Effector CD4-positive, alpha-beta T cell (primary cell): ENCODE measurements around the gene TMEM11.

Experiments
- DNase-seq: peaks from one replicate; pipeline ENCODE4 v3.0.0-alpha.2; 2020
- total RNA-seq: gene quantifications from one replicate; lab custom pipeline; 2026; lab: John Stamatoyannopoulos, UW

Gene TMEM11, protein sequence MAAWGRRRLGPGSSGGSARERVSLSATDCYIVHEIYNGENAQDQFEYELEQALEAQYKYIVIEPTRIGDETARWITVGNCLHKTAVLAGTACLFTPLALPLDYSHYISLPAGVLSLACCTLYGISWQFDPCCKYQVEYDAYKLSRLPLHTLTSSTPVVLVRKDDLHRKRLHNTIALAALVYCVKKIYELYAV
- total RNA-seq: 11.6 reads per million, percentile 35 among the genes with 10 or more reads in this experiment

DNA sequence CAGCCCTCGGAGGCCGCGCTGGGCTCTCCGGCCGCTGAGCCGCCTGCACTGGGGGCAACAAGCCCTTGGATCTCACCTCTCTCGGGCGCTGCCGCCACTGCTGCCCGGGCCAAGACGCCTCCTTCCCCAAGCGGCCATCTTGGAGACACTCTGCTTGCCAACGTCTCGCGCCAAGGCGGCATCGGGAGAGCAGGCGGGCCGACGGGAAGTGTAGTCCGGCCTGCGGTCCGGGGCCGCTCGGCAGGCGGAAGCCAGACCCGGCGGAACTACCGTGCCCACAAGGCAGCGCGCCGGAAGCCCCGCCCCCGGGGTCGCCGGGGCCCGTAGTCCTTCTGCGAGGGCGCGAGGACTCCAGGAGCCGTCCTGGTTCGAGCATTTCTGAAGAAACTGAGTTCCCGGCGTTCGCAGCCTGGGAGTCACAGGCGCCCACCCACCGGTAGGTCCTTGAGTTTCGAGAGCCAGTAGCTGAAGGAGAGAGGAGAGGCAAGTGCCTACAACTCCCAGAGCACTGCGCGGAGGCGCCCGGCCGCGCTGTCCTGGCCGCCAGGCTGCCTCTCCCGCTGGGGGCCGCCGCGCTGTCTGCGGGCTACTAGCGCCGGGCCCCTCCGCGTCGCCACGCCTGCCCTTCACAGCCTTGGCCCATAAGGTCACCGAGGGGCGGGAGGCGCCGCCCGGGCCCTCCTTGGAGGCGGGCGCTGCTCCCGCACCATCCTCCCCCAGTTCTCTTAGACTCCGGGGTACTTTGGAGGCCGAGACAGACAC lies at the start of gene TMEM11:
TMEM11 (minus strand) TSS at position 147 of the 762 bp plus-strand sequence; CDS start at position 138, 9 bp downstream.
- DNase-seq: peak; percentile 94

DNA sequence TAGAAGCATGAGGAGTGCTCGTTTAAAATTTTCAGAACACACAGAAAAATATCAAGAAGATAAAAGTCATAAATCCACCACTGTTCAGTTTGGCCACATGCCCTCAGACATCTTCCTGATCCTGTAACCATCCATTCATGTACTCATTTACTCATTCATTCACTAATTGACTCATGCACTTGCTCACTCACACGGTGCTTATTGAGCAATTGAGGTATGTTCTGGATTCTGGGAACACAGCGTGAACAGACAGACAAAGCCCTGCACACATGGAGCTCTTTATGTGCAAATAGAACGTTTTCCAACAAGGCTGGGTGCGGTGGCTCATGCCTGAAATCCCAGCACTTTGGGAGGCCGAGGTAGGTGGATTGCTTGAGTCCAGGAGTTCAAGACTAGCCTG lies 49.4 kb upstream of the TMEM11 start:
- no peak for DNase-seq

DNA sequence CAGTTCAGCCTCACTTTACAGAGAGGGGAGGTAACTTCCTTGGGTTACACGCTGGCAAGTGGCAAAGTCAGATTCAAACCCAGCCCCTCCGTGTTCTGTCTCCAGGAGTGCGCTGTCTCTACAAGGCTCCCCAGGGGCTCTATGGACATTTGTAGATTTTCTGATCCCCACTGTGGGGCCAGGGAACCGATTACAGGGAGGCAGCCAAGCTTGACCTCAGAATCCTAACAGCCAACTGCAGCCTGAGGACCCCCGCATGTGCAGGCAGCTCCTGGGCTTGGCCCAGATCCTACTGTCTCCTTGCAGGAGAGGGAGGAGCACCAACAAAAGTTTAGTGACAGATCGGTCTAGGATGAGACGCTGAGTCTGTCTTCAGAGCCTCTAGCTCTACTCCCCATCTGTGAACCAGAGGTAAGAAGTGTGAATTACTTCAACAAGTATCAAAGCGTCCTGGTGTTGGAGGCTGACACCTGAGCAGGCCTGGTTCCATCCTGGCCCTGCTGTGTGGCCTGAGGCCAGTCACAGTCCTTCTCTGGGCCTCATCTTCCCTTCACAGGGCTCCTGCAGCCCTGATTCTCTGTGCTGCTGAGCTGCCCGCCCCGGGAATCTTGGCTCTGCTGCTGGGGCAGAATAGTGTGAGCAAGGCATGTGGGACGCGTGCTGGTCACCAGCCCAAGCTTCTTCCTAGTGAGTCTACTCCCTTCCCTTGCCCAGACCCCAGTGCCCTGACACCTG lies 48.5 kb upstream of the TMEM11 start:
- no peak for DNase-seq

DNA sequence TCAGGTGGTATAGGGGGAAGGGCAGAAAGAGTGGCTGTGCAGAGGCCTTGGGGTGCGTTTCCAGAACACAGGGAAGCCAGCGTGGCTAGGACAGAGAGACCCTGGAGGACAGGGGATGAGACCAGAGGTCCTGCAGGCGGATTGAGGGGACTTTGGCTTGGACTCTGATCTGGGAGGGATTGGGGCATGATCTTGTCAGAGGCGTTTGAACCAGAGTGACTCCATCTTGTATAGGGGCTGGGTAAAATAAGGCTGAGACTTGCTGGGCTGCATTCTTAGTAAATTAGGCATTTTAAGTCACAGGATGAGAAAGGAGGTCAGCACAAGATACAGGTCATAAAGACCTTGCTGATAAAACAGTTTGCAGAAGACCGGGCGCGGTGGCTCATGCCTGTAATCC lies 44.6 kb upstream of the TMEM11 start:
- no peak for DNase-seq

DNA sequence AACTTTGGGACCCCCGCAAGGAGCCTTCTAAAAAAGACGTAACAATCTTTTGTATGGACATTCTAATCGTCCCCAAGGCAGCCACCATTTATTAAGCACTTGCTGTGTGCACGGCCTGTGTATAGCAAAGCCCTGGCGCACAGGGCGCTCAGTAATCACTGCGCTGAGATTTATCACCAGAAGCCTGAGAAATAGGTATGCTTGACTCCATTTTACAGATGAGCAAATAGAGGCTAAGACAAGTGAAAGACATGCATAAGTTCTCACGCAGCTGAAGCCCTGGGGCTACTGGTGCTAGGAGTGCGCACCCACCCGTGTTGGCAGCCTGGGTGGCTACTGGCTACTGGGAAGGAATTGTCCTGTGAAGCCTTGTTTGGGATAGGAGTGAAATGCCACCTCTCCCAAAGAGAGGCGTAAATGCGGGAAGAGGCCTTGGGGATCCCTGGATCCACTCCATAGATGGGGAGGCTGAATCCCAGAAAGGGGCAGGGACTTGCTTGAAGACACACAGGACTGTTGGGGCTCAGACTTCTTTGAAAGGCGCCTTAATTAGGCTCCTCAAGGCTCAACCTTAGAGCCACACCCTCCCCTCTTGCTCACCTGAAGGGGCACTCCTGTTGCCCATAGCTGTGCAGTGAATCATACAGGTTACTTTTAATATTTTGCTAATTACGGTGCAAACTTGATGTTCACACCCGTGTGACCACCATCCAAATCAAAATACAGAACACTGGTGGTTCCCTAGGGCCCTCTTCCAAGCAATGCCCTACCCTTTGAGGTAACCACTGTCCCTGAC lies 39.9 kb upstream of the TMEM11 start:
- no peak for DNase-seq

DNA sequence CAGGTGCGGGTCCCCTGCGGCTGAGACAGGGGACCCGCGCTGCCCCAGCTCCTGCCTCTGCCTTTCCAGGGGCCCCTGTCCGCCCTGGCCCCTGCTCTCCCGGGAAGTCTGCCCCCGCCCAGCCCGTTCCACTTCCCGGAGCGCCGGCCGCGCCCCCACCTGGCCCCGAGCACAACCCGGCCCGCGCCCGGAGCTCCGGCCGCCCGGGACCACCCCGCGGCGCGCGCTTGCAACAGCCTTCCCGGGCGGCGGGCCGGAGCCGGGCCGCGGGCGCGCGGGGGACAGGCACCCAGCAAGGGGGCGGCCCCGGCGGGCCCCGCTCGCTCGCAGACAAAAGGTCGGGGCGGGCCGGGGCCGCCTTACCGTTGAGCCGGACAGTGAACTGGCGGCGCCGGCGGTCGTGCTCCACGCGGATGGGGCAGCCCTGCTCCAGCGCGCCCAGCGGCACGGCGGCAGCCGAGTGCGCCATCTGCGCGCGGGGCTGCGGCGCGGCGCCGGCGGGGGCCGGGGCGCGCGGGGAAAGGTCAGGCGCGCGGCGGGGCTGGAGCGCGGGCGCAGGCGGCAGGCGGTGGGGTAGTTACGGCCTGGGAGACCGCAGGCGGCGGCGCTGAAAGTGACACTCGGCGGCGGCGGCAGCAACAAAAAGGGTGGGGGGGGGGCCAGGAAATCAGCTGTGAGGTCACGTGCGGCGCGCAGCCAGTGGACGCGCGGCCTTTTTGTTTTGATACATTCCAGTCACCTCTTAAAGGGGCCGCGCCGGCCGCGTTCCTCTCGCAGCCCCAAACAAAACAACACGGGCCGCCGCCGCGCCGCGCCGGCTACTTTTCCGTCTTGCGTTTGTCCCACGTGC lies 39.1 kb upstream of the TMEM11 start, which contains the start of gene NATD1:
NATD1 (minus strand) TSS at position 615 of the 850 bp plus-strand sequence; CDS start at position 469, 146 bp downstream.
- peak; percentile 77 for DNase-seq

DNA sequence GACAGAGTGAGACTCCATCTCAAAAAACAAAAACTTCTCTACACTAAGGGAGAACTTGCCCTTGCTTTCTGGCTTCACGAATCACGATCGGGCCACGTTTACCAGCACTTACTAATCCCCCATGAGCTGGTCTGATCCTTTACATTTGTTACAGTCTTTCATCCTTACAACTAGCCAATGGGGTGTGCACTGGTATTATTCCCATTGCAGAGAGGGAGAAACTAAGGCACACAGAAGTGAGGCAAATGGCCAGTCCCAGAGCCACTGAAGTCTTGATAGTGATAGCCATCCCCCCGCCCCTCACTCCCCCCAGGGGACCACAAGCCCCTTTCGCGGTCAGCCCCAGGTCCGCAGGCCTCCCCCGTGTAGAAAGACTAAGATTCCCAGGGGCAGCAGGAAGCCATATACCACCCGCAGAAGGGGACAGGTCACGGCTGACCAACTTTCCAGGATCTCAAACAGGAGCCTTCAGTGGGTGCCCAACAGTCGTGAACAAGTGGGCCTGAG lies 38.4 kb upstream of the TMEM11 start:
- DNase-seq: no peak

DNA sequence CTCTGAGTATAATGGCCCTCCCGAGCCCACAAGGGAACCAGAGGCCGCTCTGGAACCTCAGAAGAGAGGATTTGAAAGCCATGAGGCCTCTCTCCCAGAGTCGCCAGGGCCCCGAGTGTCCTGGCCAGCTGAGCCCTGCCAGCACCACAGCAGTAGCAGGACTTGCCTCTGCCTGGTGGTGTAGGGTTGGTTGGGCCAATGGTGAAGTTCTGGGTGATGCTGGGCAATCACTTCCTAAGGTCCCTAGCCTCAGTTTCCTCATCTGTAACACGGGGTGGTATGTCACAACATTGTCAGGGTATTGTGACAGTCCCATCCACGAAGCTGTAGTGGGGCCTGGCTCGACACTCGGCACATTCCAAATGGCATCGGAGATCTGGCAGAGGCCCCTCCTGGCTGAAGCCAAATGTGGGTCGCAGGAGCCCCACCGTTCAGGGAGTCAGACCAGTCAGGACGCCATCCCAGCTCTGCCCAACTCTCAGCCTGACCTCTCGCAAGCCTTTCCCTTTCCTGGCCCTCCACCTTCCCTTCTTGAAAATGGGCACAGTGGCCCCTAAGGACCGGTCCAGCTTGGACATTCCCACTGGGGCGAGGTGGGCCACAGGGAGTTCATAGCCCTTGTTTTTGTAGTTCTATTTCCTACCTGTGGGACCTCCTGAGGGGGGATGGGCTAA lies 37.5 kb upstream of the TMEM11 start:
- DNase-seq: no peak

DNA sequence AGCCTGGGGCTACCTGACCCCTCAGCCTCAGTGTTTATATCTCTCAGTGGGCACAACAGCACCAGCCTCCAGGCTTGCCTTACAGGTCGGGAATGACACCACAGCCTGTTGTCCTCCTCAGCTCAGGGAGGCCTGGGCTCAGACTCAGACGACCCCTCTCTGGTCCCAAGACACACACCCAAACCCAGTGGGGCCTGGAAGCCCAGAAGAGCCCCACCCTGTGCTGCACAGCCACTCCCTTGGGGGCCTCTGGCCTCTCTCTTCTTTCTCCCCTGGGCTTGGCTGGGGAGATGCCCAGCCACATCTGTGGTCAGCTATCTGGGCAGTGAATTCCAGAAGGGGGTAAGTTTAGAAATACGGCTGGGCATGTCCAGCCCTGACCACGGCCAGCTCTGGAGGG lies 36.9 kb upstream of the TMEM11 start:
- no peak for DNase-seq

DNA sequence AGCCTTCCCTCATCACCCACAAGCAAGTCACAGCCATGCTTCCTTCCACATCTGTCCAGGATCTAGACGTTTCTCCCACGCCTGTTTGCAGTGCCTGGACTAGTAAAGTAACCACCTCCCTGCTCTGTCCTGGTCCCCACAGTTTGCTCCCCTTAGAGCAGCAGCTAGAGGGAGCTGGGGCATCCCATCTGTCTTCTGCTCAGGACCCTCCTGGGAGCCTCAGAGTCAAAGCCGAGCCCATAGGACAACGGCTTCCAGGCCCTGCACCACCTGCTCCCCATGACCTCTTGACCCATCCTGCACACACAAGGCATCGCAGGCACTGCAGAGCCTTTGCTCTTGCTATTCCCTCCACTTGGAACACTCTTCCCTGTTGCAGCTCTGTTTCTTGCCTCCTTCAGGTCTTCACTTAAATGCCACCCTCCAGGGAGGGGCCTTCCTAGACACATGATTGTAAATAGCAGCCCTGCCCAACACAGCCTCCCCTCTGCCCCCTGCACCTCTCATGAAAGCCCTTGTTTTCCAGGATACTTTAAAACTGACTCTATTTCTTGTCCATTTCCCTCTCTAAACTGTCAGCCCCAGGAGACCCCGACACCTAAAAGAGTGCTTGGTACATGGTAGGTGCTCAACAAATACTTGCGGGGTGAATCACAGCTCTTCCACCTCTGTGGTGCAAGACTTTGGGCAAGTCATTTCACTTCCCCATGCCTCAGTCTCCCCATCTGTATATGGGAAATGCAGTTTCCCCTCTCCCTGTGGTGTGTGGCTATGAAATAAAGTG lies 36.2 kb upstream of the TMEM11 start:
- DNase-seq: no peak

DNA sequence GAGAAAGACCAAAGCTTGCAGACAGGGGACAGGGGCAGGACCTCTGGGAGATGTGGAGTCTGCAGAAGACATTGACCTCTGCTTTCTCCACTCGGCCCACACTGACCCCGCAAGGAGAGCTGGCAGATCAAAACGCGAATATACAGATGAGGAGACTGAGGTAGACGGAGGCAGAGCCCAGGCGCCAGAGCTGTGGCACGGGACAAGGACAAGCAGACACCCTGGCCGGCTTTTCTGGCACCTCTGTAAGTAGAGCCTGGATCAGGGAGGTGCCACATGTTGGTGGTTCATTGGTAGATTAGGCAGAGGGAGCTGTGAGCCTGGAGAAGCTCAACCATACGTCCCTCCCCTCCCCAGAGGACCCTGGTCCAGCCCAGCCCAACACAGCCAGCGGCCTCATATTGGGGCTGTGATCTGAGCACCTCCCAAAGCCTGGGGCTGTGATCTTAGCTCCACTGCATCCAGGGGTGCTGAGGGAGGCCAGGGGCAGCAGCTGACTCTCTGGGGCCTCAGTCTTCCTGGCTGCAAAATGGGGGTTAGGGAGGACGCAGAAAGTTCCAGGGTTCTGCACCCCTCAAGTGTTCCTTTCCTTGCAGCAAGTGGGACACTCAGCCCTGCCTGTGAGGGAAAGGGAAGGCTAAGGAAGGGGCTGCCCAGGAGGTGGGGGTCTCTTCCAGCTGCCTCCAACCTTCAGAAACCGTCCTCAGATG lies 35.3 kb upstream of the TMEM11 start:
- DNase-seq: no peak

DNA sequence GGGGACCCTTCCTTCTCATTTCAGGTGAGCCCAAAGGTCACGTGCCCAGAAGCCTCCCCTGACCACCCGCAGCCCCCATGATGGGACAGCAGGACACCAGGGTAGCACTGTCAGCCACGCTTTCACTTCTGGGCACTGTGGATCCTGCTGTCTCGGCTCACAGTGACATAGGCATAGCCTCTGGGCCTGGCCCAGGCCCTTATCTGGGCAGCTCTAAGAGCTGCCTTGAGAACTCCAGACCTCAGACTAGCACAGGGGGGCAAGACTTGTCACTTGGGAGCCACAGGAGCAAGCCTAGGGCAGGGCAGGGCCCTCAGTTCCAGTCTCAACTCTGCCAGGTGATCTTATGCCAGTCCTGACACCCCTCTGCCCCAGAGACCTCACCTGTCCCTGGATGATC lies 34.5 kb upstream of the TMEM11 start:
- no peak for DNase-seq

DNA sequence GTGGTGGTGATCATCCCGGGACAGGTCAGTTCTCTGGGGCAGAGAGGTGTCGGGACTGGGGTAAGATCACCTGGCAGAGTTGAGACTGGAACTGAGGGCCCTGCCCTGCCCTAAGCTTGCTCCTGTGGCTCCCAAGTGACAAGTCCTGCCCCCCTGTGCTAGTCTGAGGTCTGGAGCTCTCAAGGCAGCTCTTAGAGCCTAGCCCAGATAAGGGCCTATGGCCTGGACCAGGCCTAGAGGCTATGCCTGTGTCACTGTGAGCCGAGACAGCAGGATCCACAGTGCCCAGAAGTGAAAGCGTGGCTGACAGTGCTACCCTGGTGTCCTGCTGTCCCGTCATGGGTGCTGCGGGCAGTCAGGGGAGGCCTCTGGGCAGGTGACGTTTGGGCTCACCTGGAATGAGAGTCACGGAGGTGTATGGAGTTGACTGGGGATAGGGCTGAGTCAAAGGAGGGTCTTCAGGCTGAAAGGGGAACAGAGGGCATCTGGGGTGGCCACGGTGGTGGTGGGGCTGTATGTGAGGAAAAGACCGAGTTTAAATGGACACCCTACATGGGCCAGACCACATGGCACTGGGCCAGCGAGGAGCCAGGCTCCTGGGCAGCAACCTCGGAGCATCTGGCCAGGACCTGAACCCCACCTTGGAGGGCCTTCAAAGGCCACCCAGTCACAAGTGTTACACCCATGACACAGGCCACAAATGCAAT lies 33.7 kb upstream of the TMEM11 start:
- no peak for DNase-seq

DNA sequence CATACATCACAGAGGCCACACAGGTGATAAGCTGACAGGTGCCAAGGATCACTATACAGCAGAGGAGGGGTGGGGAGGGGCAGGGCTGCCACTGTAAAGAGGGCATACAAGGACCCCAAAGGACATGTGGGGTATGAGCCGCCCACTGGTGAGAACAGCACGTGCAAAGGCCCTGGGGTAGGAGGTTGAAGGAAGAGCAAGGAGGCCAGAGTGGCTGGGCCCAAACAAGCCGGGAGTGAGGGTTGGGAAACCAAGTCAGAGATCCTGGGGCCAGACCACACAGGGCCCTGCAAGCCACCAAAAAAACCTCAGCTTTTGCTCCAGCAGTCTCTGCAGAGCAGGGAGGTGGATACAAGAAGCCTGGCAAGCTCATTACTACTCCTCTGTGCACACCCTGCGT lies 32.7 kb upstream of the TMEM11 start:
- no peak for DNase-seq

DNA sequence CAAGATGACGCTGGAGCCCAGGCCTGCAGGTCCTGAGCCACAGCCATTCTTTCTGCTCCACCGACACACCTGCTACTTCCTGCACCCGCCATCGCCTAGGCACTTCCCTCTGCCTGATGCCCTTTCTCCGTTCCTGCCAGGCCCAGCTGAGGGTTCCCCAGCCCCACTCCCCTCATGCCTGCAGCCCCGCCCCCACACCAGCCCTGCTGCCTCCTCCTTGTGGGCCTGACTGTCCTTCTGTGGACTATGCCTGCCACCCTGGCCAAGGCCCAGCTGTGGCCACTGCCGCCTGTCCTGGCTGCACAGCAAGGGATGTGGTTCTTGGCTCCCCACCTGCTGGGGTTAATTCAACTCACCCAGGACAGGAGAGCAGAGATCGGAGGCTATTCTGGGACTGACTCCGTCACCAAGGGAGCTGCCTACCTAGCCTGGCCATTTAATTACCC lies 31.7 kb upstream of the TMEM11 start:
- no peak for DNase-seq

DNA sequence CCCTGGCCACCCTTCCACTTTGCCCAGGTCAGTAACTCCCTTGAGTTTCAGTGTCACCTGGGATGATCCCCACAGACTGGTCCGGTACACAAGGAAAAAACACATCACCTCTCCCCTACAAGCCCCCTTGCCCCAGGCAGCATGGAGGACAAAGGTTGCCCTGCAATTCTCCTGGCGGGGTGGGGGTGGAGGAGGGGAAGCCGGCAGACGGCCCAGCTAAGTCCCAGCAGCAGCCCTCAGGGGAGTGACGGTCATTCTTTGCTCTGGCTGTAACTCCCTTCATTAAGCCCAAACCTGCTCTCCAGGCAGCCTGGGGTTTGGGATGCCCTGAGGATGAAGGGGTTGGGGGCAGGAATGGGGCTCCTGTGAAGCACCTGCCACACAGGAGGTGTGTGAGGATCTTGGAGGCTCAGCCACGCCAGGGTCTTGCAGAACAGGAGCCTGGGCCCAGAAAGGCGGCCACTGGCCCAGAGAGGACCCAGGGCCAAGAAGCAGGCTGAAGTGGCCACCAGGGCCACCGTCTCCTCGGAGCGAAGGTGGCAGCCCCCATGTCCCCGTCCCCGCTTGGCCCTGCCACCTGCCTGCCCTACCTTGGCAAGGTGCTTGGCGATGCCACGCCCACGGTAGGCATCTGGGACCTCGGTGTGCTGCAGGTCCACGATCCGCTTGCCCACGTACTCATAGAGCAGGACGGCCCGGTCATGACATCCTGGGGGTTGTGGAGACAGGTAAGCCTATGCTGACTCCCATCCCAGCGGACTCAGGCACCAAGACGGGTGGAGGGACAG lies 29.7 kb upstream of the TMEM11 start:
- DNase-seq: no peak

DNA sequence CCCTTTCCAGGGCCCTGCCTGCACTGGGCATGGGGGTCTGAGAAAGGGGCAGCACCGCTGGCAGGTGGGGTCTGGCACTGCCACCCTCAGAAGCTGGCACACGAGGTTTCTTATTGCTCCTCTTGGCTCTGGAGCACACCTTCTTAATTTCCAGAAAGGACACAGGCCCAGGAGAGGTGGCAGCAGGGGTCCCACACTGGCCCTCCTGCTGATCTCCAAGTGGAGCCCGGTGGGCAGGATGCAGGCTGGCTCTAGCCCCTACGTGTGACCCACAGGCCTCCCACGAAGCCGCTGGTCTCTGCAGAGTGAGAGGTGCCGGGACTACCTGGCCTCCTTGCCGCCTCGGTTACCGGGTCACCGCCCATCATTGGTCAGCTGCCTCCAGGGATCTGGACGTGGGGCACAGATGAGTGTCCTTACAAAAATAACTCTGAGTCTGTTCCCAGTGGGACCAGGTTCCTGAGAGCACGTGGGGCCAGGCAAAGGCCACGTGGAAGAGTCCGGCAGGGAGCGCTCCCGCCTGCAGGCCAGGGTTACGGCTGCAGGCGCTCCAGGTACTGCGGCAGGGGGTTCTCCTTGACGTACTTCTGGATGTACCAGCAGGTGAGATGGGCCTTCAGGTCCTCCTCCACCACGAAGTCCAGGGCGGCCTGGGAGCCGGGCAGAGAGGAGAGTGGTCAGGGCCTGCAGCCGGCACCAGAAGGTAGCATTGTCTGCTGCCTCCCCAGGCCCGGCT lies 29.0 kb upstream of the TMEM11 start:
- no peak for DNase-seq
